GM18507 (cell line): ENCODE results near the gene BUD31.
"Not testable (repeated sequence)": the region's sequence is repeated elsewhere in the genome, so short reads cannot be mapped to it uniquely, and the experiment has no call there.

ENCODE experiments used
- DNase-seq: peaks from one replicate; pipeline ENCODE4 v3.0.0; 2011; ENCODE audit warnings: low read depth; ENCODE audit not compliant: insufficient read length; ENCODE audit errors: extremely low spot score
- FAIRE-seq: peaks from 2 replicates; lab custom pipeline; 2011; peaks lifted over from hg19 to GRCh38; lab: Jason Lieb, UNC

Gene BUD31

GRCh38 chr7:99422625-99423024, 13.9 kb downstream of the BUD31 start:
- no peak for DNase-seq
- no peak for FAIRE-seq

DNA sequence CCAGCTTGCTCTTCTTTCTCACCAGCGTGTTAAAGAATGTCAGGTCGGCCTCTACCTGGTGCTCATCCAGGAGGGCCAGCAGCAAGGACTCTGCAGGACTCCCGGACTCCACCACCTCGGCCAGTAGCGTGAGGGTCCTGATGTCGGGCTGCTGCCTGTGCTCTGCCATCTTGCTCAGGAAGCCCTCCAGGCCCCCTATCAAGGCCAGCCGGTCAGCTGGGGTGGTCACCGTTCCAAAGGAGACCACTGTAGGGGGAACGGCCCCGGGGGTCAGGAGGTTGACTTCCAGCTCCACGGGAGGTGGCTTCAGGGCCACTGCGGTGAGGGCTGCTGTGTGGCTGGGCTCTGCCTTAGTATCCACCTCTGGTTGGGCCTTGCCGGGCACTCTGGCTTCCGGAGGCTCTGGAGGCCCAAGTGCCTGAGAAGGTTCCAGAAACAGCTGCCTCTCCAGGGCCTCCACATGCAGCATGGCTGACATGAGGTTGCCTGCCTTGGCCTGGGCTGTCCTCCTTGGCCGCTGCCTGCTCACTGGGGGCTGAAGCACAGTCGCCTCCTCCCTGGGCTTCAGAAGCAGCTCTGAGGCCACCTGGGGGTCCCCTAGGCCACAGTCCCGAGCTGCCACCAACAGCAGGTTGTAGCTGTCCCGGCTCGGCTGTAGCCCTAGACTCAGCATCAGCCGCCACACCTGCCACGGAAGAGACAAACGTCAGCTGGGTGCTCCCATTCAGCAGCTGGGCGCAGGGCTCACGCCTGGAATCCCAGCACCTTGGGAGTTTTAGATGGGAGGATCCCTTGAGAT, 16.4 kb downstream of the BUD31 start:
- no peak for FAIRE-seq

DNA sequence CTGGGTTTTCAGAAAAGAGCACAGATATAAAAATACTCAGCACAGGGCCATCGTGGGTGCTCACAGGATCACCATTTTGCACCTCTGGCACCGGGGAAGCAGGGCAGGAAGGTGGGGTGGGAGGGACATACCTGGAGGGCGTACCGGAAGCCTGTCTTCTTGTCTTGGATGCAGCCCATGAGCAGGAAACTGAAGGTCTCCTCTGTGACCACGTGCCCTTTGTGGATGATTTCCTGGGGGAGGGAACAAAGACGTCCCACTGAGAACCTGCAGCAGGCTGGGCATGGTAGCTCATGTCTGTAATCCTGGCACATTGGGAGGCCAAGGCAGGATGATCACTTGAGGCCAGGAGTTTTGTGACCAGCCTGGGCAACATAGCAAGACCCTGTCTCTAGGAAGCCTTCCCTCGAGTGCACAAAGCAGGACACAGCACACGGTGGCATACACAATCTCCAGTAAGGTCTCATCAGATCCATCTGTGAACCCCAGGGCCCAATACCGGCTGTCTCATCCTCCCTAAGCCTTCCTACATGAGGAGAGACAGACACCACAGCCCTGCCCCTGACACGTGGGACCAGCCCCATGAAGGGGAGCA, 20.3 kb downstream of the BUD31 start:
- DNase-seq (no peak), FAIRE-seq (no peak)

More for the DNA sequence above, 16.4 kb downstream of the BUD31 start:
- DNase-seq = no peak

GRCh38 chr7:99429756-99430155, 21.0 kb downstream of the BUD31 start:
- DNase-seq (no peak), FAIRE-seq (no peak)

GRCh38 chr7:99431756-99432540, 23.2 kb downstream of the BUD31 start:
- DNase-seq, FAIRE-seq: not testable (repeated sequence)

DNA sequence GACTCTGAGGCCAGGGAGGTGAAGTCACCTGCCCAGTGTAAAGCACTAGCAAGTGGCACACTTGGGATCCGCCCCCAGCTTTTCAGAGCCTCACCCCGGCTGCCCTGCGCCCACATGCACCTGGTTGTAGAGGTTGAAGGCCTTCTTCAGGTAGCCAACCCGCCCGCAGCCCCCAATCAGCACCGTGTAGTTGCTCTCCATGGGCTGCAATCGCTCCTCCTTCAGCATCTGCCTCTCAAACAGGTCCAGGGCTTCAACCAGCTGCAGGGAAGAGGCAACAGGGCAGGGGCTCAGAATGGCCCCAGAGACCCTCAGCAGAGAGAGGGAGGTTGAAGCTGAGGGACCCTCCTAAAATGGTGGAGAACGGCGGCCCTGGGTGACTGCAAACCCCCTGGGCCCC, 24.4 kb downstream of the BUD31 start:
- FAIRE-seq (no peak), DNase-seq (no peak)

- FAIRE-seq = no peak
- no peak for DNase-seq
These were observed 29.3 kb downstream of the BUD31 start for GRCh38 chr7:99437946-99438572.

DNA sequence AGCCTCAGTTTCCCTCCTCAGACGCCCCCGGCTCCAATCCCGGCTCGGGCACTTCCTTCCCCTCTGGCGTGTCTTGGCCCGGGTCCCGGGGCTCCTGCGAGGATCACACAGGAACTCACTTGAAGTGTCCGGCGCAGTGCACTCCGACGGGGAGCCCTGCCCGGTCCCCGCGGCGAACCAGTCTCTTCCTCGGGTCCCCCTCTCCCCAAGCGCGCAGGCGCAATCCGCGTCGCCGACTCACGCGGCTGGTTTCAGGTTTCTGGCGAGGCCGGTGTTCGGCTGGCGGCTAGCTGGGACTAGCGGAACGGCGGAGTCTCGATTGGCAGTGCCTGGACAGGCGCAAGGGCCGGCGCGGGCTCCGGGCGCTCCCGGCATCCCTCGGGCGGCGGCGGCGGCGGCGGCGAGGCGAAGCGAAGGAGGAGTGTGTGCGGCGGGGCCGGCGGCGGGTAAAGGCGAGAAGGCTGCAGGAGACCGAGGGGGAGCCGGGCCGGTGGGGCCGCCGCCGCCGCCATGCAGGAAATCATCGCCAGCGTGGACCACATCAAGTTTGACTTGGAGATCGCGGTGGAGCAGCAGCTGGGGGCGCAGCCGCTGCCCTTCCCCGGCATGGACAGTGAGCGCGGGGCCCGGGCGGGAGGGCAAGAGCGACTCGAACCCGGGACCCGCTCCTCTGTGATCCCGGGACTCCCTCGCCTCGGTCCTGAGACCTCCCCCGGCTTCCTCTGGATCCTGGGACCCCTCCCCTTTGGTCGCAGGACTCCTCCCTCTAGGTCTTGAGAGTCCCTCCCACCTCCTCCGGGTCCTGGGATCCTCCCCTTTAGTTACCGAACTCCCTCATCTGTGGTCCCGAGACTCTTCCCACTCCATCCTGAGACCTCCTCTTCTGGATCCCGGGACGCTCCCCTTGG, 30.1 kb downstream of the BUD31 start, which contains the start of the genes CPSF4 and PTCD1:
CPSF4 (plus strand) TSS at position 371 of the 908 bp plus-strand sequence; CDS start at position 511, 140 bp downstream.
PTCD1 (minus strand) TSS at position 226 of the 908 bp plus-strand sequence. CDS start 3,556 bp downstream, outside the sequence.
- DNase-seq (peak; percentile 98), FAIRE-seq (peak; percentile 97)

GRCh38 chr7:99440195-99440594, 31.4 kb downstream of the BUD31 start:
- no peak for FAIRE-seq
- DNase-seq = no peak

DNA sequence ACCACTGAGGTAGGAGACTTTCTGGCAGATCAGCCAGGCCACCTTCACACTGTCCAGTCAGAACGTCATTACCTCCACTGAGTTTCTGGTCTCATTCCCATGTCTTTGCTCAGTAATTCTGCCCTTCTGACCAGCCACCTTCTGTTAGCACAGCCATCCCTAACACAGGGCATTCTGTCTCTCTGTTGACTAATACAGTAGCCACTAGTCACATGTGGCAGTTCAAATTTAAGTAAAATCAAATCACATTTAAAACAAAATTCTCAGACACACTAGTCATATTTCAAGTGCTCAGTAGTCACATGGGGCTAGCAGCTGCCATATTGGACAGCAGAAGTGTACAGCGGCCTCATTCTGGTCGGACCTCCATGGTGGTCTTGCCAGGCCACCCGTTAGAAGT, 37.3 kb downstream of the BUD31 start:
- DNase-seq = no peak
- no peak for FAIRE-seq

DNA sequence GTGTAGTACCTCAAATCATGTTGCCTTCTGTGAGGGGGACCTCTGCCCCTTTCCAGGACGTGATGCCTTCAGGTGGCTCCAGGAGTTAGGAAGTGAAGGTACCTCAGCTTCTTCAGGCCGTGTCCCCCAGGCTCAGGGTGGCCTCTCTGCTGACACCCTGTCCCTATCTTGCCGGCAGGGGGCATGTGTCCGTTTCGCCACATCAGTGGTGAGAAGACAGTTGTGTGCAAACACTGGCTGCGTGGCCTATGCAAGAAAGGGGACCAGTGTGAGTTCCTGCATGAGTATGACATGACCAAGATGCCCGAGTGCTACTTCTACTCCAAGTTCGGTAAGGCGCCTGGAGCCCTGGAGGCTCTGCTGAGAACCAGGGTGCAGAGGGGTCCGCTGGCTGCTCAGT, 39.2 kb downstream of the BUD31 start:
- DNase-seq (no peak), FAIRE-seq (no peak)

DNA sequence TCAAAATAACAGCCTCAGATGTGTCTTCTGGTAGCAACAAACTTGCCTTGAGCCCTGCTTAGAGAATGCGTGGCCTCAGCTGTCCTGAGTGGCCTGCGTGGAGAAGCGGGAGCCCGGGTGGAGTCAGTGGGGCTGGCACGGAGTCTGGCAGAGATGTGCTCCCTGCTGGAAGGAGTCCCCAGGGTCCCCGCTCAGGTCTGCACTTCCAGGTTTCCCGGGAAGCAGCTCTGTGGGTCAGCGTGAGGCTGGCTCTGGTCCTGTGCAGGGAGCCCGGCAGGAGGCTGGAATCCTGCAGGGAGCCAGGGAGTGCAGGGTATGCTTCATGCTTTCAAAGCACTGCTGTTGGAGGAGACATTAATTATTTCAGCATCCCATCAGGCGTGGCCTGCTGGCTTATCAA, 40.1 kb downstream of the BUD31 start:
- no peak for FAIRE-seq
- DNase-seq = no peak

DNA sequence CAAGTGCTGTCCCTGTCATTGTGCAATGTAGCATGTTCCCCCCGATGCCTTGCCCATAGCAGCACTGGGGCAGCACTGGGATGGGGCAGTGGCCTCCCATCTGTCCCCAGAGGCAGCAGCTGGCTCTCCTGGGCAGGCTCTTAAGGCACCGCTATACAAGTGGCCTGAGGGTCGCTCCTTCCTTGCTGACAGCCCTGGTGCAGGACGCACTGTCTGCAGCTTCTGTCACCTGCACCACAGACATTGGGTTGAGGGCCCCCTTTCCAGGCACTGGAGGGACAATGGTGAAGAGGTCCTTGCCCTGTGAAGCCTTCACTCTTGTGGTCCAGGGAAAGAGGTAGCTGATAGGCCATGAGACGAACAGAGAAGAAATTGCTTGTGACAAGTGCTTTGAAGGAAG, 40.6 kb downstream of the BUD31 start:
- DNase-seq = no peak
- FAIRE-seq = no peak

DNA sequence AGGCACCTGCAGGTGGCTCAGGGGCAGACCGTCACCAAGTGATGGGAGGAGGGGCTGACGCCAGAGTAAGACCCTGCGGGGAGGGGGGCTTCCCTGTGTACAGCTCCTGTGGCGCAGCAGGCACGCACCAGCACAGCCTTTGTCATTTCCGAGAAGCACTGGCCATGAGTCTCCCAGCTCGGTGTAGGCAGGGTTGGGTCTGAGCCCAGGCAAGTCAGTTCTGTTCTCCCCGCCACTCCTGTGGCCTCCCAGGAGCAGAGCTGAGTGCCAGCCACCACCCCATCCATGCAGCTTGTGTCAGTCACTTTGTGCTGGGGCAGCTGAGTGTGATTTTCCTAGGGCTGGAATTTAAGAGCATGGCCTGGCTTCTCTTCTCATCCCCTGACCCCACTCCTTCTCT, 43.2 kb downstream of the BUD31 start:
- no peak for FAIRE-seq
- DNase-seq = no peak

- DNase-seq = no peak
- FAIRE-seq = no peak
These were observed 43.8 kb downstream of the BUD31 start for GRCh38 chr7:99452541-99452940.

DNA sequence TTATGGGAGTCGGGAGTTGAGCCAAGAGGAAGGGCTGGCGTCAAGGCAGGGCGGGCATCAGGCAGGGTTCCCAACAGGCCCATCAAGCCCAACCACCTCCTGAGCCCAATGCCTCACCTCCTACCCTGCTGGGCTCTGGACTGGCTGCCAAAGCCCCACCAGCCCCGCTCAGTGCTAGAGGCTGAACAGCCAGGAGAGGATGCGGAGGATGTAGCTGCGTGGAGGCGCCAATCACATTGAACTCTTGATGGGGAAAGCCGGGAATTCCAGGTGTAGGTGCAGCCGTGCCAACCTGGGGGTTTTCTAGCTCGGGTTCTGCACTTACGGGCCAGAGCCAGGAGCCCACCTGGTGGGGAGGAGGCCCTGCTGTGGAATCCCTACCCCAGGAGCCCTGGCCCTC, 44.3 kb downstream of the BUD31 start:
- DNase-seq = no peak
- no peak for FAIRE-seq

DNA sequence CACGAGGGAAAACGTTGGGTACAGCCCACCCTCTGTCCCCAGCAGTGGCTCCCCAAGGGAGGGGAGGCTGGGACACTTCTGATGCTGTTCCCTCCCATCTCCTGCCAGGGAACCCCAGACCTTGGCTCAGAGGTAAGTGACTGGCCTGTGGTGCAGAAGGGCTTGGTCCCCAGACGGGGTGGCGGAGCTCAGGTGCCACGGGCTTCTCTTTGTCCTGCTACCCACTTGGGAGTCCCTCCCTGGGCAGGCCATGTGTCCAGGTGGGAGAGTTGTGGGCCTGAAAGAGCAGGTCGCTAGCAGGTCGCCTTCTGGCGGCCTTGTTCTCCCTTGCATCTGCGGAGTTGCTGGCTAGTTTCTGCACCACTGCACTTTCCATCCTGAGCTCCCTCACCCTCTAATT, 47.1 kb downstream of the BUD31 start:
- DNase-seq = no peak
- FAIRE-seq = no peak

GRCh38 chr7:99456288-99456687, 47.5 kb downstream of the BUD31 start:
- DNase-seq (no peak), FAIRE-seq (no peak)
